OCI-LY7 (cell line): ENCODE measurements around the gene C19orf85.

Source experiments
- CTCF ChIP-seq: fragments of 200-600 bp; sonication (generic); conservative IDR thresholded peaks from 2 replicates; pipeline ENCODE4 v1.5.1; 2014; ENCODE audit warnings: mild to moderate bottlenecking, antibody characterized with exemption, low read length, moderate library complexity, mixed read lengths
- EZH2phosphoT487 ChIP-seq: fragments of 200-600 bp; sonication (generic); IDR thresholded peaks from 2 replicates; pipeline ENCODE4 v1.6.1; 2018; ENCODE audit warnings: low read depth, borderline replicate concordance, mild to moderate bottlenecking, mixed run types, antibody characterized with exemption, low read length, moderate library complexity, mixed read lengths

GRCh38 chr19:55464039-55464661 lies 401 bp downstream of the C19orf85 start:
- TF ChIP-seq CTCF (no peak), EZH2phosphoT487 (no peak)
